GM23338 (cell line): ENCODE data around the gene TSR3. TPM values are rescaled to one million over a fixed set of nuclear protein-coding genes. Genes with fewer than 3 reads are reported as not detected.
"Not testable (repeated sequence)": the region's sequence is repeated elsewhere in the genome, so short reads cannot be mapped to it uniquely, and the experiment has no call there.

Source experiments
- ATAC-seq: fragments of 200-7000 bp; cut with Tn5 transposase; 3 replicates; pipeline ENCODE4 v1.9.1; 2020
- DNase-seq: peaks from one replicate; pipeline ENCODE4 v3.0.0-alpha.2; 2015; ENCODE audit warnings: low spot score
- H2AFZ ChIP-seq: fragments of 200-600 bp; sonication (generic); 2 replicates; pipeline ENCODE4 v1.8.0; 2016; ENCODE audit warnings: antibody characterized with exemption, mild to moderate bottlenecking, moderate library complexity
- H3F3A ChIP-seq: fragments of 200-600 bp; sonication (generic); replicated peaks from 2 replicates; pipeline ENCODE4 v1.8.0; 2017; ENCODE audit warnings: antibody characterized with exemption, mixed run types, low read depth
- H3K27ac ChIP-seq: fragments of 200-600 bp; sonication (generic); 2 replicates; pipeline ENCODE4 v1.6.1; 2016; ENCODE audit warnings: low read depth
- H3K27me3 ChIP-seq: fragments of 200-600 bp; sonication (generic); 2 replicates; pipeline ENCODE4 v1.8.0; 2016; ENCODE audit warnings: mild to moderate bottlenecking, mixed run types, moderate library complexity; ENCODE audit not compliant: insufficient read depth
- H3K36me3 ChIP-seq: fragments of 200-600 bp; sonication (generic); 2 replicates; pipeline ENCODE4 v1.8.0; 2016; ENCODE audit warnings: mild to moderate bottlenecking; ENCODE audit not compliant: insufficient read depth
- H3K4me1 ChIP-seq: fragments of 200-600 bp; sonication (generic); 2 replicates; pipeline ENCODE4 v1.8.0; 2016; ENCODE audit warnings: mild to moderate bottlenecking, moderate library complexity; ENCODE audit not compliant: insufficient read depth
- H3K4me2 ChIP-seq: fragments of 200-600 bp; sonication (generic); 2 replicates; pipeline ENCODE4 v1.7.1; 2017; ENCODE audit warnings: mixed run types
- H3K4me3 ChIP-seq: fragments of 200-600 bp; sonication (generic); 2 replicates; pipeline ENCODE4 v1.6.1; 2016; ENCODE audit warnings: mixed run types
- H3K79me2 ChIP-seq: fragments of 200-600 bp; sonication (generic); replicated peaks from 2 replicates; pipeline ENCODE4 v1.8.0; 2017; ENCODE audit warnings: mild to moderate bottlenecking; ENCODE audit not compliant: insufficient read depth
- H3K9me2 ChIP-seq: fragments of 200-600 bp; sonication (generic); 2 replicates; pipeline ENCODE4 v1.8.0; 2017; ENCODE audit not compliant: insufficient read depth
- H4K20me1 ChIP-seq: fragments of 200-600 bp; sonication (generic); replicated peaks from 2 replicates; pipeline ENCODE4 v1.8.0; 2017; ENCODE audit warnings: mild to moderate bottlenecking; ENCODE audit not compliant: insufficient read depth
- H3K27ac Mint-ChIP-seq: 2 replicates; pipeline ENCODE4 v1.8.0; 2020; ENCODE audit warnings: inconsistent platforms, mild to moderate bottlenecking, moderate library complexity, mixed read lengths
- H3K27me3 Mint-ChIP-seq: 3 replicates; pipeline ENCODE4 v1.8.0; 2022; ENCODE audit warnings: low read depth, mild to moderate bottlenecking, moderate library complexity, mixed read lengths, inconsistent platforms; ENCODE audit not compliant: insufficient read depth, poor library complexity
- H3K36me3 Mint-ChIP-seq: 3 replicates; pipeline ENCODE4 v1.8.0; 2021; ENCODE audit warnings: low read depth, mild to moderate bottlenecking, inconsistent platforms, moderate library complexity, mixed read lengths
- H3K4me1 Mint-ChIP-seq: 3 replicates; pipeline ENCODE4 v1.8.0; 2020; ENCODE audit warnings: mild to moderate bottlenecking, inconsistent platforms, mixed read lengths
- H3K4me3 Mint-ChIP-seq: 3 replicates; pipeline ENCODE4 v1.8.0; 2021; ENCODE audit warnings: moderate library complexity, mild to moderate bottlenecking, inconsistent platforms, mixed read lengths
- H3K9me3 Mint-ChIP-seq: 3 replicates; pipeline ENCODE4 v1.8.0; 2020; ENCODE audit warnings: moderate library complexity, mild to moderate bottlenecking, inconsistent platforms, mixed read lengths
- CREB1 ChIP-seq: fragments of 250-450 bp; sonication (Bioruptor Pico); IDR thresholded peaks from 2 replicates; pipeline ENCODE4 v1.5.0; 2020; ENCODE audit warnings: low read depth, mild to moderate bottlenecking, moderate library complexity
- CTCF ChIP-seq, 2 experiments: fragments of 200-600 bp in 1 of 2; sonication (generic) in 1 of 2; conservative IDR thresholded peaks; 2 replicates each; pipeline versions ENCODE4 v1.5.1 to v1.6.1; 2016 to 2017; ENCODE audit warnings: antibody characterized with exemption in 2 of 2, low read depth in 2 of 2, mild to moderate bottlenecking in 2 of 2, moderate library complexity in 1 of 2
- EZH2 ChIP-seq: fragments of 200-600 bp; sonication (generic); IDR thresholded peaks from one replicate; pipeline ENCODE4 v1.8.0; 2017; ENCODE audit warnings: antibody characterized with exemption, mild to moderate bottlenecking, low read depth; ENCODE audit not compliant: unreplicated experiment
- EZH2phosphoT487 ChIP-seq: fragments of 200-600 bp; sonication (generic); IDR thresholded peaks from one replicate; pipeline ENCODE4 v1.8.1; 2018; ENCODE audit warnings: antibody characterized with exemption; ENCODE audit not compliant: unreplicated experiment
- ZNF462 ChIP-seq: fragments of 250-450 bp; sonication (Bioruptor Pico); IDR thresholded peaks from 2 replicates; pipeline ENCODE4 v1.5.0; 2020; ENCODE audit warnings: mild to moderate bottlenecking, moderate library complexity
- polyA plus RNA-seq: library from polyadenylated mRNA; unstranded; fragments of >200 nt; fragmentation: Nextera tagmentation; extraction: Ambion mirVana; gene quantifications from 2 replicates; pipeline ENCODE4 v1.2.1, GENCODE V29; 2016
- total RNA-seq: library from RNA; depleted of rRNA; stranded (reverse); fragments of >200 nt; shearing (Covaris generic); gene quantifications from 2 replicates; pipeline ENCODE4 v1.2.3, GENCODE V29; 2014

The TSR3 gene
- total and polyA plus RNA-seq, 2 experiments from 2014 or later = 58.5 to 97.3 TPM

GRCh38 chr16:1330260-1330914 is 21.3 kb downstream of the TSR3 start:
- Mint-ChIP-seq H3K4me1 (peaks cover 17% of the 10 kb centered on the region), H3K36me3 (no peaks in the 10 kb centered on the region; the same call in 2 of the 3 replicates), H3K27me3 (peaks cover 27% of the 10 kb centered on the region), H3K4me3 (no peak overlapping the region), H3K9me3 (no peaks in the 10 kb centered on the region), H3K27ac (no peak overlapping the region)
- peak; percentile 84 for DNase-seq
- 0 out of 2 replicates have a peak, but pooled peaks cover 5% of the 10 kb centered on the region for H3F3A ChIP-seq
- H3K4me1 ChIP-seq = peaks cover 10% of the 10 kb centered on the region
- H3K4me2 ChIP-seq = no peak overlapping the region
- no peaks in the 10 kb centered on the region for H3K79me2 ChIP-seq
- H3K4me3 ChIP-seq = no peak overlapping the region
- no peaks in the 10 kb centered on the region for H3K36me3 ChIP-seq
- no peak overlapping the region for H2AFZ ChIP-seq
- no peak overlapping the region for H3K27ac ChIP-seq
- peak; percentile 19 for ATAC-seq
- H4K20me1 ChIP-seq = no peaks in the 10 kb centered on the region; the same call in 1 of the 2 replicates
- H3K27me3 ChIP-seq = peaks cover 30% of the 10 kb centered on the region
- TF ChIP-seq EZH2 (no peak), CTCF (conservative IDR thresholded peaks at IDR 0.05; ENCODE audit: low read depth in 2 of 2) (peak; percentile 86), ZNF462 (CRISPR knock-in tag) (no peak), CREB1 (CRISPR knock-in tag) (no peak), EZH2phosphoT487 (no peak)
- no peaks in the 10 kb centered on the region for H3K9me2 ChIP-seq

- H3K79me2 ChIP-seq, H2AFZ ChIP-seq, H3K4me3 ChIP-seq, H3K9me2 ChIP-seq, H3K4me3 Mint-ChIP-seq, H3F3A ChIP-seq, H3K27ac Mint-ChIP-seq, H4K20me1 ChIP-seq, H3K4me1 ChIP-seq, H3K36me3 ChIP-seq, H3K9me3 Mint-ChIP-seq, H3K4me2 ChIP-seq, DNase-seq, ATAC-seq, H3K27ac ChIP-seq: not testable (repeated sequence)
- H3K36me3 Mint-ChIP-seq = peaks cover 11% of the 10 kb centered on the region
- H3K27me3 Mint-ChIP-seq = peaks cover 16% of the 10 kb centered on the region
- H3K27me3 ChIP-seq = peaks cover 16% of the 10 kb centered on the region
- peaks cover 18% of the 10 kb centered on the region for H3K4me1 Mint-ChIP-seq
Measured at GRCh38 chr16:1328961-1329360, 22.7 kb downstream of the TSR3 start.

- H3K9me2 ChIP-seq, H3K4me1 ChIP-seq, H3K4me2 ChIP-seq, H3K4me3 ChIP-seq, DNase-seq, H3K27ac Mint-ChIP-seq, H3K27ac ChIP-seq, H3K9me3 Mint-ChIP-seq, H3K36me3 ChIP-seq, H3F3A ChIP-seq, H3K79me2 ChIP-seq, H3K4me3 Mint-ChIP-seq, H3K27me3 ChIP-seq, H4K20me1 ChIP-seq, ATAC-seq, H2AFZ ChIP-seq: not testable (repeated sequence)
- Mint-ChIP-seq H3K27me3 (peaks cover 16% of the 10 kb centered on the region), H3K36me3 (peaks cover 17% of the 10 kb centered on the region), H3K4me1 (peaks cover 18% of the 10 kb centered on the region)
Measured at GRCh38 chr16:1328136-1328535, 23.5 kb downstream of the TSR3 start.
